ENCODE measurements around the gene PAK4.

- TF ChIP-seq CEBPB (IDR thresholded peaks at IDR 0.05; ENCODE audit: low read depth, low read length) (no peak), SIN3A (conservative IDR thresholded peaks at IDR 0.05 in 1 of 2, IDR thresholded peaks at IDR 0.05 in 1 of 2; ENCODE audit: low read depth in 1 of 2, low read length in 2 of 2) (no peak), CTCF (IDR thresholded peaks at IDR 0.05; ENCODE audit: control extremely low read depth in 1 of 3, insufficient read depth in 1 of 3, low read depth in 1 of 3, low read length in 3 of 3) (no peak), POLR2AphosphoS5 (IDR thresholded peaks at IDR 0.05; ENCODE audit: low read depth, low read length) (no peak), RXRA (IDR thresholded peaks at IDR 0.05; ENCODE audit: insufficient read depth, low read depth, low read length) (no peak), YY1 (IDR thresholded peaks at IDR 0.05; ENCODE audit: low read depth, low read length) (no peak), ATF2 (IDR thresholded peaks at IDR 0.05; ENCODE audit: low read length) (no peak), CHD2 (IDR thresholded peaks at IDR 0.05; ENCODE audit: low read length) (no peak), EZH2 (IDR thresholded peaks at IDR 0.05; ENCODE audit: low read depth, low read length, severe bottlenecking) (no peak), ASH2L (IDR thresholded peaks at IDR 0.05; ENCODE audit: low read length) (no peak), TAF1 (IDR thresholded peaks at IDR 0.05; ENCODE audit: low read depth, low read length) (no peak), POLR2A (IDR thresholded peaks at IDR 0.05; ENCODE audit: control extremely low read depth in 1 of 2, low read depth in 2 of 2, low read length in 2 of 2) (no peak)
Measured at GRCh38 chr19:39174142-39174541, 48.6 kb downstream of the PAK4 start.
